Mesothelial cell of epicardium (in vitro differentiated cells): ENCODE results near the gene NUP133. TPM values are rescaled to one million over a fixed set of nuclear protein-coding genes. Genes with fewer than 3 reads are reported as not detected.

Experiments
- DNase-seq, 2 experiments: peaks; one replicate each; pipeline ENCODE4 v3.0.0; 2021; ENCODE audit warnings: low spot score in 2 of 2; ENCODE audit not compliant: unreplicated experiment in 2 of 2
- H3K27ac Mint-ChIP-seq: 2 replicates; pipeline ENCODE4 v1.8.0; 2021; ENCODE audit warnings: mixed read lengths
- H3K27me3 Mint-ChIP-seq: 2 replicates; pipeline ENCODE4 v1.8.0; 2021; ENCODE audit warnings: low read depth, mixed read lengths
- H3K36me3 Mint-ChIP-seq: 2 replicates; pipeline ENCODE4 v1.8.0; 2021; ENCODE audit warnings: mixed read lengths
- H3K4me1 Mint-ChIP-seq: 2 replicates; pipeline ENCODE4 v1.8.0; 2021; ENCODE audit warnings: mixed read lengths
- H3K4me3 Mint-ChIP-seq: 2 replicates; pipeline ENCODE4 v1.8.0; 2021; ENCODE audit warnings: mild to moderate bottlenecking, moderate library complexity, mixed read lengths
- H3K9me3 Mint-ChIP-seq: 2 replicates; pipeline ENCODE4 v1.8.0; 2021; ENCODE audit warnings: mixed read lengths
- total RNA-seq: library from RNA; stranded (reverse); gene quantifications from 3 replicates; pipeline ENCODE4 v1.2.1, GENCODE V29; 2021
- TF ChIP-seq, protein P1 (sequence below): fragments of 200-600 bp; sonication (generic); IDR thresholded peaks from one replicate; pipeline ENCODE4 v1.5.0; 2021; ENCODE audit warnings: antibody characterized with exemption; ENCODE audit not compliant: unreplicated experiment

Gene NUP133
- total RNA-seq, 1 donor from 2014 or later, result 51.7 TPM

DNA sequence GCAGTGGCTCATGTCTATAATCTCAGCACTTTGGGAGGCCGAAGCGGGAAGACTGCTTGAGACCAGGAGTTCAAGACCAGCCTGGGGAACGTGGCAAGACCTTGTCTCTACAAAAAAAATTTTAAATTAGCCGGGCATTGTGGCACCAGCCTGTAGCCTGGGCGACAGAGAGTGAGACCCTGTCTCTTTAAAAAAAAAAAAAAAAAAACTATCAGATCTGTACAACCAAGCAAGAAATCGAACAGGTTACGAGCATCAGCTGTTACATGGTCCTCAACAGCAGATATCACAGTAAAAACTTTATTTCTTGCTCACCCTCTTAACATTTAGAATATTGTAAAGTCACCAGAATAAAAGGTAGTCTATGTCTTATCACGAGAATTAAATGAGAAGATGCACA, 1.5 kb downstream of the NUP133 start:
- peak overlapping the region; percentile 85 for H3K4me3 Mint-ChIP-seq
- H3K36me3 Mint-ChIP-seq, result peaks cover 2% of the 10 kb centered on the region
- H3K9me3 Mint-ChIP-seq, result no peaks in the 10 kb centered on the region
- no peak for DNase-seq
- H3K4me1 Mint-ChIP-seq, result peaks cover 12% of the 10 kb centered on the region
- no peaks in the 10 kb centered on the region for H3K27me3 Mint-ChIP-seq
- peak overlapping the region; percentile 43 for H3K27ac Mint-ChIP-seq
- TF ChIP-seq, protein P1, sequence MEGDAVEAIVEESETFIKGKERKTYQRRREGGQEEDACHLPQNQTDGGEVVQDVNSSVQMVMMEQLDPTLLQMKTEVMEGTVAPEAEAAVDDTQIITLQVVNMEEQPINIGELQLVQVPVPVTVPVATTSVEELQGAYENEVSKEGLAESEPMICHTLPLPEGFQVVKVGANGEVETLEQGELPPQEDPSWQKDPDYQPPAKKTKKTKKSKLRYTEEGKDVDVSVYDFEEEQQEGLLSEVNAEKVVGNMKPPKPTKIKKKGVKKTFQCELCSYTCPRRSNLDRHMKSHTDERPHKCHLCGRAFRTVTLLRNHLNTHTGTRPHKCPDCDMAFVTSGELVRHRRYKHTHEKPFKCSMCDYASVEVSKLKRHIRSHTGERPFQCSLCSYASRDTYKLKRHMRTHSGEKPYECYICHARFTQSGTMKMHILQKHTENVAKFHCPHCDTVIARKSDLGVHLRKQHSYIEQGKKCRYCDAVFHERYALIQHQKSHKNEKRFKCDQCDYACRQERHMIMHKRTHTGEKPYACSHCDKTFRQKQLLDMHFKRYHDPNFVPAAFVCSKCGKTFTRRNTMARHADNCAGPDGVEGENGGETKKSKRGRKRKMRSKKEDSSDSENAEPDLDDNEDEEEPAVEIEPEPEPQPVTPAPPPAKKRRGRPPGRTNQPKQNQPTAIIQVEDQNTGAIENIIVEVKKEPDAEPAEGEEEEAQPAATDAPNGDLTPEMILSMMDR, result no peak

DNA sequence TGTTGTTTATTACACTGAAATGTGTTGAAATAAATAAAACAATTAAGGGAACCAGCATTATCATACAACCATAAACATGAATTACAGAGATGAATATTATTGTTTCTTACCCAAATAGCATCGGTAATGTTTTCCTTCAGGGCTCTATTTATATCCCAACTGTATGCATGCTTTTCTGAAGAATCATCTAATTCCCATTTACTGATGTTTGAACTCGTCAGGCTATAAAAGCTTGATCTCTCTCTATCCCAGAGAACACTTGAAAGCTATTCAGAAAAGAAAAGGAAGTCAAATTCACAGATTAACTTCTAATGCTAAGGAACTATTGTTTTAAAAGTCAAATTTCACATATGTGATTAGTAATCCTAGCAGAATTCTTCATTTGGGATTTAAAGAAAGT, 12.4 kb downstream of the NUP133 start:
- Mint-ChIP-seq H3K27me3 (no peaks in the 10 kb centered on the region), H3K4me3 (no peak overlapping the region), H3K27ac (no peak overlapping the region), H3K9me3 (no peaks in the 10 kb centered on the region), H3K36me3 (peaks cover 35% of the 10 kb centered on the region), H3K4me1 (no peaks in the 10 kb centered on the region)
- no peak for DNase-seq
- TF ChIP-seq, protein P1, result no peak

DNA sequence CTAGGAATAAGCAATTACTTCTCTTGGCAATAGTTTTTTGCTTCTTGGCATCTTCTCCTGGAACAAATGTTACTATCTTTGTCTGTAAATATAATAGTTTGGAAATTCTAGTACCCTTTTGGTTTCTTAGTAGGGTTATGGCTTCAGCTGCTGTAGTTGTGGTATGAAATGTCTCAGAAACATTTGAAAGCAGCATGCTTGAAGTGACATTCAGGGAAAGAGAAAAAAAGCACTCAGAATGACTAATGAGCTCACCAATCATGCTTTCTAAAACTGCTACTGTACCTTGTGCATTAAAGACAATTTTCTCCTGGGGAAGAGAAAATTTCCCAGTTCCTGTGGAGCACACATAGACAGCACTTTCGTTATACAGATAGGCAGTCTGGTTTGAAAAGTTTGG, 21.0 kb downstream of the NUP133 start:
- H3K36me3 Mint-ChIP-seq, result peaks cover 55% of the 10 kb centered on the region
- no peak overlapping the region for H3K4me3 Mint-ChIP-seq
- H3K27ac Mint-ChIP-seq, result no peak overlapping the region
- TF ChIP-seq, protein P1, result no peak
- no peak for DNase-seq
- no peaks in the 10 kb centered on the region for H3K27me3 Mint-ChIP-seq
- no peaks in the 10 kb centered on the region for H3K4me1 Mint-ChIP-seq
- H3K9me3 Mint-ChIP-seq, result peaks cover 4% of the 10 kb centered on the region

DNA sequence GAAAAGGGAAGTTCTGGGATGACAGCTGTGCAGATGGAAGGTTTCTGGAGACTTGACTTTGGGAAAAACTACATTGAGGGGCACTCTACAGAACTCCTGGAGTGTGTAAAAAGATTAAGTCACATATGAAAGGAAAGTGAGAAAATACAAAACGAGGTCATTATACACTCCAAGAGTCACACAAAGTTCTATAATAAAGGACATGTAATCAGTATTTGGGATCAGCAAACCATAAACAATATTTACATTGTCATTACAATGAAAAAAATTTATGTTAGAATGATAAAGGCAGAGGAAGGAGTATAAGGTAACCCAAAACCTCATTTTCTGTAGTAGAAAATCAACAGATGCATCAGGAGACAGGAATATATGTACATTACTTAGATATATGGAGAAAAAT, 22.8 kb downstream of the NUP133 start:
- H3K27me3 Mint-ChIP-seq, result no peaks in the 10 kb centered on the region
- no peak overlapping the region for H3K4me3 Mint-ChIP-seq
- TF ChIP-seq, protein P1, result no peak
- DNase-seq, result no peak
- peaks cover 52% of the 10 kb centered on the region for H3K36me3 Mint-ChIP-seq
- H3K27ac Mint-ChIP-seq, result no peak overlapping the region
- no peaks in the 10 kb centered on the region for H3K4me1 Mint-ChIP-seq
- H3K9me3 Mint-ChIP-seq, result peaks cover 2% of the 10 kb centered on the region

DNA sequence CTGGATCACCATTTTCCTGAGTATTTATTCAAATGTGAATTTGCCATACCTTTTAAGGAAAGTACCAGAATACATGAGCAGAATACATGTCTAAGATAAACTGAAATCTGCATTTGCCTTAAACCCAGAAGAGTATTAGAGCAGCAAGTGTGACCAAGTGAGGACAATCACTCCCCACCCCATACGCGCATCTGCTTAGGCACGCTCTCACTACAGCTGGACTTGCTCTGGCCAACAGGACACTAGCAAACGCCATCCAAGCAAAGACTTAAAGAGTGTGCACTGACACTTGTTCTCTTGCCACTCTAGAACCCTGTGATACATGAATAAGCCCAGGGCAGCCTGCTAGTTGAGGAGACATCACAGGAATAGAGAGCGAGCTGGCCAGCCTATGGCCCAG, 25.6 kb downstream of the NUP133 start:
- no peaks in the 10 kb centered on the region for H3K27me3 Mint-ChIP-seq
- H3K4me3 Mint-ChIP-seq, result no peak overlapping the region
- H3K9me3 Mint-ChIP-seq, result no peaks in the 10 kb centered on the region
- no peaks in the 10 kb centered on the region for H3K4me1 Mint-ChIP-seq
- TF ChIP-seq, protein P1, result no peak
- DNase-seq, result no peak
- peaks cover 47% of the 10 kb centered on the region for H3K36me3 Mint-ChIP-seq
- H3K27ac Mint-ChIP-seq, result peak overlapping the region; percentile 5

DNA sequence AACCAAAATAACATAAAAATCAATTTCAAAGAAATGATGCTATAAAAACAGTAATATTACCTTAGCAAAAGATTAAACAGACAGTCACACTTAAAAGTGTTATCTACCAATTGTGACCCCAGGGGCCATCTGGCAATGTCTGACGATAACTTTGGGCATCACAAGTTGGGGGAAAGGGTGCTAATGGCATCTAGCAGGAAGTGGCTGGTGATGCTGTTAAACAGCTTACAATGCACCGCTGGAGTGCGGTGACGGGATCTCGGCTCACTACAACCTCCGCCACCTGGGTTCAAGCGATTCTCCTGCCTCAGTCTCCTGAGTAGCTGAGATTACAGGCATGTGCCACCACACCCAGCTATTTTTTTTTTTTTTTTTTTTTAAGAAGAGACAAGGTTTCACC, 27.6 kb downstream of the NUP133 start:
- Mint-ChIP-seq H3K27me3 (no peaks in the 10 kb centered on the region), H3K4me1 (no peaks in the 10 kb centered on the region), H3K27ac (no peak overlapping the region), H3K4me3 (no peak overlapping the region), H3K36me3 (peaks cover 44% of the 10 kb centered on the region), H3K9me3 (no peaks in the 10 kb centered on the region)
- TF ChIP-seq, protein P1, result no peak
- DNase-seq, result no peak
